K562 (cell line): ENCODE data around the gene ANO10. TPM values are rescaled to one million over a fixed set of nuclear protein-coding genes. Genes with fewer than 3 reads are reported as not detected.

Experiments used
- ATAC-seq: fragments of 200-7000 bp; cut with Tn5 transposase; 3 replicates; pipeline ENCODE4 v1.9.1; 2020; ENCODE audit warnings: moderate library complexity
- BruUV-seq: library from RNA; stranded (reverse); fragments of 400-500 nt; replicated peaks from 2 replicates; lab custom pipeline; 2021; lab: Mats Ljungman, UMichigan
- CTCF ChIA-PET: fragments of 300-600 bp; formaldehyde crosslinking; extraction: SDS; loops from one replicate; lab custom pipeline; 2021; ENCODE audit warnings: low intra/inter-chr PET ratio; lab: Yijun Ruan, JAX
- POLR2A ChIA-PET: fragments of 300-600, 350-650 bp; sonication (Branson Sonifier 250); formaldehyde crosslinking; extraction: SDS; loops from one replicate; lab custom pipeline; 2021; ENCODE audit warnings: antibody characterized with exemption, inconsistent platforms; lab: Yijun Ruan, JAX
- DNase-seq, 4 experiments: peaks; one replicate each; pipeline versions ENCODE4 v3.0.0 to v3.0.0-alpha.2; 2011 to 2018; ENCODE audit warnings: low spot score in 3 of 4, mixed read lengths in 3 of 4; ENCODE audit errors: extremely low read depth in 1 of 4
- FAIRE-seq: peaks from 2 replicates; lab custom pipeline; 2011; peaks lifted over from hg19 to GRCh38; lab: Jason Lieb, UNC
- H2AFZ ChIP-seq: 2 replicates; pipeline ENCODE4 v1.6.0; 2011; ENCODE audit warnings: low read depth, low read length, control low read depth, inconsistent platforms
- H3K27ac ChIP-seq: fragments of 200-600 bp; 3 replicates; pipeline ENCODE4 v1.8.0; 2011; ENCODE audit warnings: low read depth, mild to moderate bottlenecking, control low read depth, inconsistent platforms, low read length, moderate library complexity, mixed read lengths; ENCODE audit errors: extremely low read depth
- H3K27me3 ChIP-seq, 2 experiments: fragments of 300-600 bp in 1 of 2; 2 replicates in 1 of 2; 3 replicates in 1 of 2; pipeline versions ENCODE4 v1.6.0 to v1.8.0; 2011; ENCODE audit warnings: inconsistent platforms in 2 of 2, low read length in 2 of 2, mild to moderate bottlenecking in 1 of 2, mixed read lengths in 1 of 2, moderate library complexity in 1 of 2; ENCODE audit not compliant: control insufficient read depth in 2 of 2, insufficient read depth in 2 of 2
- H3K36me3 ChIP-seq: fragments of 300-600 bp; 3 replicates; pipeline ENCODE4 v1.8.0; 2011; ENCODE audit warnings: mild to moderate bottlenecking, low read length, inconsistent platforms; ENCODE audit not compliant: control insufficient read depth, insufficient read depth
- H3K4me1 ChIP-seq, 2 experiments: fragments of 200-600 bp in 1 of 2; replicated peaks in 1 of 2; 2 replicates in 1 of 2; 3 replicates in 1 of 2; pipeline versions ENCODE4 v1.5.1 to v1.8.0; 2011; ENCODE audit warnings: inconsistent platforms in 2 of 2, low read length in 2 of 2, mild to moderate bottlenecking in 1 of 2, mixed read lengths in 1 of 2, moderate library complexity in 1 of 2; ENCODE audit not compliant: control insufficient read depth in 2 of 2, insufficient read depth in 2 of 2
- H3K4me2 ChIP-seq: 2 replicates; pipeline ENCODE4 v1.6.1; 2011; ENCODE audit warnings: low read length, control low read depth, inconsistent platforms, mixed read lengths; ENCODE audit not compliant: insufficient read depth
- H3K4me3 ChIP-seq: fragments of 200-600 bp; sonication (generic), shearing (Covaris generic); 2 replicates; pipeline ENCODE4 v1.5.1; 2016; ENCODE audit warnings: control low read depth, inconsistent platforms
- H3K79me2 ChIP-seq: fragments of 200-600 bp; 3 replicates; pipeline ENCODE4 v1.8.0; 2011; ENCODE audit warnings: low read length, inconsistent platforms; ENCODE audit not compliant: control insufficient read depth, insufficient read depth
- H3K9ac ChIP-seq, 2 experiments: 2 replicates each; pipeline versions ENCODE4 v1.6.0 to v1.6.1; 2011; ENCODE audit warnings: low read depth in 2 of 2, low read length in 2 of 2, control low read depth in 1 of 2, inconsistent platforms in 1 of 2, mild to moderate bottlenecking in 1 of 2, mixed read lengths in 1 of 2; ENCODE audit not compliant: insufficient read depth in 1 of 2
- H3K9me1 ChIP-seq: one replicate; pipeline ENCODE4 v1.6.0; 2011; ENCODE audit warnings: inconsistent platforms, mild to moderate bottlenecking, low read length, moderate library complexity; ENCODE audit not compliant: control insufficient read depth, insufficient read depth
- H3K9me3 ChIP-seq: replicated peaks from 2 replicates; pipeline ENCODE4 v1.5.1; 2011; ENCODE audit warnings: low read depth, low read length, inconsistent platforms; ENCODE audit not compliant: control insufficient read depth, insufficient read depth
- H4K20me1 ChIP-seq: replicated peaks from 2 replicates; pipeline ENCODE4 v1.6.1; 2011; ENCODE audit warnings: low read length, inconsistent platforms, mixed read lengths; ENCODE audit not compliant: control insufficient read depth, insufficient read depth
- CUX1 ChIP-seq: fragments of 200-800 bp; sonication (Bioruptor generic); IDR thresholded peaks from 2 replicates; pipeline ENCODE4 v1.6.1; 2016; ENCODE audit warnings: missing genetic modification characterization, missing compliant biosample characterization
- MECOM ChIP-seq: fragments of 250-450 bp; sonication (Bioruptor Pico); IDR thresholded peaks from 2 replicates; pipeline ENCODE4 v1.8.0; 2022; ENCODE audit warnings: inconsistent platforms
- RAD51 ChIP-seq: fragments of 450-650 bp; IDR thresholded peaks from 2 replicates; pipeline ENCODE4 v1.7.1; 2016; ENCODE audit warnings: low read depth, mild to moderate bottlenecking, borderline replicate concordance
- RBM22 ChIP-seq: fragments of 200-400 bp; formaldehyde crosslinking; IDR thresholded peaks from 2 replicates; pipeline ENCODE4 v1.6.1; 2018; ENCODE audit warnings: low read length, low read depth; ENCODE audit not compliant: poor library complexity, severe bottlenecking
- ZBTB1 ChIP-seq: sonication (generic); formaldehyde crosslinking; IDR thresholded peaks from 2 replicates; pipeline ENCODE4 v1.8.1; 2023; ENCODE audit warnings: missing genetic modification reagents, low read depth, mild to moderate bottlenecking, borderline replicate concordance
- ZFPM2 ChIP-seq: fragments of 250-450 bp; sonication (Bioruptor Pico); IDR thresholded peaks from 2 replicates; pipeline ENCODE4 v1.5.1; 2022; ENCODE audit warnings: mild to moderate bottlenecking
- ZNF551 ChIP-seq: fragments of 250-450 bp; sonication (Bioruptor Pico); IDR thresholded peaks from 2 replicates; pipeline ENCODE4 v1.5.0; 2021; ENCODE audit warnings: mild to moderate bottlenecking, moderate library complexity
- ZSCAN32 ChIP-seq: fragments of 450-650 bp; formaldehyde crosslinking; IDR thresholded peaks from 2 replicates; pipeline ENCODE4 v1.4.0; 2020; ENCODE audit warnings: mild to moderate bottlenecking, moderate library complexity
- WGBS: fragments of 100-300 bp; shearing (Covaris generic); methylation state at CpG from one replicate; pipeline ENCODE4 v1.1.6; 2016; ENCODE audit warnings: low coverage, mixed read lengths; ENCODE audit not compliant: insufficient coverage; ENCODE audit errors: missing lambda C conversion rate; 5-methylcytosine and 5-hydroxymethylcytosine counted together
- in situ Hi-C: fragments of 300-500 bp; cut with MboI; formaldehyde crosslinking; loops from 4 replicates; pipeline ENCODE4 v1.15.0; 2018; ENCODE audit warnings: inconsistent platforms, mixed read lengths
- intact Hi-C: fragments of 100-400 bp; cut with micrococcal nuclease; formaldehyde crosslinking; loops from 2 replicates; pipeline ENCODE4 v1.14.2; 2022
- polyA plus RNA-seq, 8 experiments: library from polyadenylated mRNA; depleted of rRNA in 4 of 8; stranded (reverse) in 5 of 8; unstranded in 3 of 8; fragments of >200 nt; fragmentation: Nextera tagmentation in 2 of 8; fragmentation: Illumina TruSeq in 1 of 8; extraction: Ambion mirVana in 2 of 8; extraction: Trizol in 1 of 8; gene quantifications; 2 replicates each; pipeline versions ENCODE4 v1.2.1 to v1.2.3, GENCODE V29; 2011 to 2014; ENCODE audit warnings: inconsistent platforms in 1 of 8, missing spikeins in 1 of 8
- total RNA-seq, 7 experiments: library from RNA; depleted of rRNA in 6 of 7; stranded (reverse); fragments of >200 nt in 6 of 7; fragmentation: Illumina TruSeq in 2 of 7; extraction: Trizol in 2 of 7; gene quantifications; 2 replicates each; pipeline versions ENCODE4 v1.2.1 to v1.2.3, GENCODE V29; 2011 to 2021; ENCODE audit warnings: low replicate concordance in 1 of 7
- TF ChIP-seq, protein P1 (sequence below): sonication (generic); formaldehyde crosslinking; IDR thresholded peaks from 2 replicates; pipeline ENCODE4 v1.8.0; 2022; ENCODE audit warnings: mild to moderate bottlenecking, missing genetic modification reagents

Gene ANO10
- total and polyA plus RNA-seq, 9 of the 15 experiments (the other 6 are each of a cell fraction or from before 2014, with no cell fraction given) = 6.4 to 46.0 (median 32.3) TPM

DNA sequence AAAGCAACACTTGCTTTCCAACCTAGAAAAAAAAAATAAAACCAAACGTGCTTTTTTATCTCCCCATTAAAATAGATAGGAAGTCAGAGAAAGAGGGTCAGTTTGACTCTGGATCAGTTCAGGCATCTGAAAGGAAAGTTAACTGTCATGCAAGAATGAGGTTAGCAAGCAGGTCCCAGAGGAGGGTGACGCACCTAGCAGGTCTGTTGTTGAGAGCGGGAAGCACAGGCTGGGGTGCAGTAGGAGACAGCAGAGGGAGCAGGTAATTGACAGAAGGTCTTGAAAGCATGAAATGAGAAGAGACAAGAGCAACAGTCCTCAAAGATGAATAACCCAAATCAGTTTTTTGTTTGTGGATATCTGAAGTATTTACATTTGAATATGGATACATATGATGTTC lies 82.5 kb downstream of the ANO10 start:
- in situ Hi-C loops (loop anchor here (25.0 kb wide), 1 partner anchor 648 kb away; no protein-coding TSS in a partner anchor), intact Hi-C loops (no loop called here)
- no peak for DNase-seq
- Histone ChIP-seq H3K36me3 (no peaks in the 10 kb centered on the region), H3K4me2 (no peak overlapping the region), H4K20me1 (peaks cover 2% of the 10 kb centered on the region; the same call in 1 of the 2 replicates), H3K27ac (no peak overlapping the region), H3K9me1 (no peaks in the 10 kb centered on the region), H3K79me2 (no peaks in the 10 kb centered on the region), H3K4me3 (no peak overlapping the region), H2AFZ (no peak overlapping the region), H3K4me1 (peaks cover 7 to 13% of the 10 kb centered on the region in 2 experiments; a peak in 2 of 5 replicates), H3K9me3 (no peaks in the 10 kb centered on the region), H3K9ac (no peak overlapping the region), H3K27me3 (no peaks in the 10 kb centered on the region)
- 62% methylated on average over 3 of the region's 3 CpGs for WGBS
- POLR2A ChIA-PET = no interaction called here
- no peak for ATAC-seq
- no peak for TF ChIP-seq ZFPM2 (CRISPR knock-in tag)
- no peak for TF ChIP-seq RAD51
- TF ChIP-seq RBM22 = no peak
- no peak for TF ChIP-seq ZNF551 (CRISPR knock-in tag)
- TF ChIP-seq CUX1 (CRISPR knock-in tag) = no peak
- TF ChIP-seq, protein P1, sequence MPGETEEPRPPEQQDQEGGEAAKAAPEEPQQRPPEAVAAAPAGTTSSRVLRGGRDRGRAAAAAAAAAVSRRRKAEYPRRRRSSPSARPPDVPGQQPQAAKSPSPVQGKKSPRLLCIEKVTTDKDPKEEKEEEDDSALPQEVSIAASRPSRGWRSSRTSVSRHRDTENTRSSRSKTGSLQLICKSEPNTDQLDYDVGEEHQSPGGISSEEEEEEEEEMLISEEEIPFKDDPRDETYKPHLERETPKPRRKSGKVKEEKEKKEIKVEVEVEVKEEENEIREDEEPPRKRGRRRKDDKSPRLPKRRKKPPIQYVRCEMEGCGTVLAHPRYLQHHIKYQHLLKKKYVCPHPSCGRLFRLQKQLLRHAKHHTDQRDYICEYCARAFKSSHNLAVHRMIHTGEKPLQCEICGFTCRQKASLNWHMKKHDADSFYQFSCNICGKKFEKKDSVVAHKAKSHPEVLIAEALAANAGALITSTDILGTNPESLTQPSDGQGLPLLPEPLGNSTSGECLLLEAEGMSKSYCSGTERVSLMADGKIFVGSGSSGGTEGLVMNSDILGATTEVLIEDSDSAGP (CRISPR knock-in tag) = no peak
- no peak for TF ChIP-seq ZBTB1 (CRISPR knock-in tag)
- no peak for TF ChIP-seq MECOM (CRISPR knock-in tag)
- no peak for TF ChIP-seq ZSCAN32 (CRISPR knock-in tag)
- CTCF ChIA-PET = interaction anchor here (0.6 kb wide), 1 partner anchor 11 kb away, joined by 3 read pairs; no protein-coding TSS in a partner anchor
- FAIRE-seq = no peak
- BruUV-seq = no TSS peak
